Fibroblast of skin of back (primary cell): Measurements from ENCODE around the gene PALS2.

Source experiments
- DNase-seq: peaks from one replicate; pipeline ENCODE4 v3.0.0-alpha.2; 2013

Gene PALS2

GRCh38 chr7:24591152-24591551 is 17.9 kb downstream of the PALS2 start:
- no peak for DNase-seq

GRCh38 chr7:24595671-24596418 is 22.6 kb downstream of the PALS2 start:
- no peak for DNase-seq

- DNase-seq: no peak
Measured at GRCh38 chr7:24597014-24597413, 23.8 kb downstream of the PALS2 start.

- DNase-seq: no peak
Measured at GRCh38 chr7:24601600-24601999, 28.3 kb downstream of the PALS2 start.

- DNase-seq: no peak
Measured at GRCh38 chr7:24602860-24603456, 29.7 kb downstream of the PALS2 start.

GRCh38 chr7:24604630-24605029 is 31.4 kb downstream of the PALS2 start:
- DNase-seq: no peak

- no peak for DNase-seq
Measured at GRCh38 chr7:24608504-24608903, 35.3 kb downstream of the PALS2 start.

GRCh38 chr7:24609059-24609458 is 35.8 kb downstream of the PALS2 start:
- no peak for DNase-seq

GRCh38 chr7:24609570-24609969 is 36.3 kb downstream of the PALS2 start:
- DNase-seq: no peak

- no peak for DNase-seq
Measured at GRCh38 chr7:24611130-24611529, 37.9 kb downstream of the PALS2 start.

GRCh38 chr7:24617957-24618616 is 44.8 kb downstream of the PALS2 start:
- DNase-seq: no peak

- no peak for DNase-seq
Measured at GRCh38 chr7:24619978-24620377, 46.7 kb downstream of the PALS2 start.

- DNase-seq: no peak
Measured at GRCh38 chr7:24622646-24623182, 49.5 kb downstream of the PALS2 start.
